GM21786 (cell line): Measurements from ENCODE around the gene LMTK2.
"Not testable (repeated sequence)": the region's sequence is repeated elsewhere in the genome, so short reads cannot be mapped to it uniquely, and the experiment has no call there.

Experiments
- ATAC-seq: cut with Tn5 transposase; IDR thresholded peaks from one replicate; pipeline ENCODE4 v1.9.1; 2021; ENCODE audit not compliant: unreplicated experiment

The LMTK2 gene

GRCh38 chr7:98102170-98102569 lies 4.5 kb upstream of the LMTK2 start:
- no peak for ATAC-seq

- ATAC-seq = no peak
Measured at GRCh38 chr7:98105942-98106544, 619 bp upstream of the LMTK2 start.

GRCh38 chr7:98107313-98107721 lies 655 bp downstream of the LMTK2 start:
- no peak for ATAC-seq

- ATAC-seq = no peak
Measured at GRCh38 chr7:98110249-98111022, 3.8 kb downstream of the LMTK2 start.

GRCh38 chr7:98112077-98112476 lies 5.4 kb downstream of the LMTK2 start:
- no peak for ATAC-seq

- ATAC-seq = no peak
Measured at GRCh38 chr7:98115746-98116525, 9.3 kb downstream of the LMTK2 start.

GRCh38 chr7:98116656-98117461 lies 10.2 kb downstream of the LMTK2 start:
- ATAC-seq = no peak

GRCh38 chr7:98119256-98119918 lies 12.7 kb downstream of the LMTK2 start:
- ATAC-seq = no peak

GRCh38 chr7:98120559-98120958 lies 13.9 kb downstream of the LMTK2 start:
- ATAC-seq = no peak

- ATAC-seq = not testable (repeated sequence)
Measured at GRCh38 chr7:98121388-98121787, 14.7 kb downstream of the LMTK2 start.

- ATAC-seq = no peak
Measured at GRCh38 chr7:98123365-98123696, 16.7 kb downstream of the LMTK2 start.

- no peak for ATAC-seq
Measured at GRCh38 chr7:98125759-98126158, 19.1 kb downstream of the LMTK2 start.

- no peak for ATAC-seq
Measured at GRCh38 chr7:98126311-98127142, 19.9 kb downstream of the LMTK2 start.

- ATAC-seq = no peak
Measured at GRCh38 chr7:98128346-98128745, 21.7 kb downstream of the LMTK2 start.

- ATAC-seq = no peak
Measured at GRCh38 chr7:98130959-98131358, 24.3 kb downstream of the LMTK2 start.

- ATAC-seq = peak; percentile 65
Measured at GRCh38 chr7:98133181-98133580, 26.5 kb downstream of the LMTK2 start.

GRCh38 chr7:98133621-98134303 lies 27.1 kb downstream of the LMTK2 start:
- no peak for ATAC-seq

- no peak for ATAC-seq
Measured at GRCh38 chr7:98134420-98135228, 28.0 kb downstream of the LMTK2 start.
